Measurements from ENCODE around the gene CHCHD6.

- TF ChIP-seq, protein P1, sequence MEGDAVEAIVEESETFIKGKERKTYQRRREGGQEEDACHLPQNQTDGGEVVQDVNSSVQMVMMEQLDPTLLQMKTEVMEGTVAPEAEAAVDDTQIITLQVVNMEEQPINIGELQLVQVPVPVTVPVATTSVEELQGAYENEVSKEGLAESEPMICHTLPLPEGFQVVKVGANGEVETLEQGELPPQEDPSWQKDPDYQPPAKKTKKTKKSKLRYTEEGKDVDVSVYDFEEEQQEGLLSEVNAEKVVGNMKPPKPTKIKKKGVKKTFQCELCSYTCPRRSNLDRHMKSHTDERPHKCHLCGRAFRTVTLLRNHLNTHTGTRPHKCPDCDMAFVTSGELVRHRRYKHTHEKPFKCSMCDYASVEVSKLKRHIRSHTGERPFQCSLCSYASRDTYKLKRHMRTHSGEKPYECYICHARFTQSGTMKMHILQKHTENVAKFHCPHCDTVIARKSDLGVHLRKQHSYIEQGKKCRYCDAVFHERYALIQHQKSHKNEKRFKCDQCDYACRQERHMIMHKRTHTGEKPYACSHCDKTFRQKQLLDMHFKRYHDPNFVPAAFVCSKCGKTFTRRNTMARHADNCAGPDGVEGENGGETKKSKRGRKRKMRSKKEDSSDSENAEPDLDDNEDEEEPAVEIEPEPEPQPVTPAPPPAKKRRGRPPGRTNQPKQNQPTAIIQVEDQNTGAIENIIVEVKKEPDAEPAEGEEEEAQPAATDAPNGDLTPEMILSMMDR (IDR thresholded peaks at IDR 0.05; ENCODE audit: low read depth, low read length), result no peak
- TF ChIP-seq EZH2phosphoT487 (IDR thresholded peaks at IDR 0.05; ENCODE audit: low read depth), result no peak
These were observed 269.8 kb downstream of the CHCHD6 start for GRCh38 chr3:126973814-126974213.
